ENCODE results near the gene CLIC1.

Gene CLIC1

DNA sequence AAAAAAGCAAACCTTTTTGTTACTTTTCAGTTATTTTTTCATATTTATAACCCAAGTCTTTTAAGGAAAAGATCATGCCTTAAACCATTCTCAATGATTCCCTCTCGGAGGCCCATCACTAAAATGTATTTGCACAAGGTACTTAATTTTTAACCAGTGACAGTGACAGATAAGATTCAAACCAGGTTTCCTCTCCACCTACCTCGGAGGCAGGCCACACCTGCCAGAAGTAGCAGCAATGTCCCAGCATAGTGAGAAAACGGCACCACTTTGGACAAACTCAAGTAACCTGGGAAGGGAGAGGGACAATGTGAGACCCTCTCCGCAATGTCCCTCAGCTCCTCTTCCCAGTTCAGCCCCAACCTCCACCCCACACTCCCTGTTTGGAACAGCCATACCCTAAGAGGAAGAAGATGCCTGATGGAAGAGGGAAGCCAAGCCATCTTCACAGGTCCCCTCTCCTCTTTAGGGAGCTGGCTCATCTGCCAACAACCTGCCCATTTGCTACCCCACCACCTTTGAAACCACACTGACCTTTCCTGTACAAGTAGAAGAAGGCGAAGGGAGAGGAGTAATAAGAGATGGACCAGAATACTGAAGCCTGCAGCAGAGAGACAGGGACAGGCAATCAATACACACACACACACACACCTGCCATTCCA lies 35.5 kb downstream of the CLIC1 start:
- no peak for DNase-seq

DNA sequence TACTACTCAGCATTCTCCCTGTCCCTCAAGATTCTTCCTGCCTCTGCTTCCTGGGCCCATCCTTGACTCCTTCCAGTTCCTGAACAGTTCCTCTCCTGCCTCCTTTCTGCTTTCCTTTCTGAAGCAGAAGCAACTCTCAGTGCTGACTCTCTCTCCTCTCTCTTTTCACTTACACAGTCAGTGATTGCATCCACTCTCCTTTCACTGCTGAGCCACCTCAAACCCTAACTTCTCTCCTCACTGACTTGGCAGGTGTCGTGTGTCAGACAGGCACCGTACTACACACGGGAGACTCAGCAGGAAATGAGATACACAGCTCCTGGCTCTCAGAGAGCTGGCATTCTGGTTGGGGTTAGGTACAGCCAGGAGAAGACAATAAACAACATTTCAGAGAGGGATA lies 38.8 kb downstream of the CLIC1 start:
- no peak for DNase-seq

DNA sequence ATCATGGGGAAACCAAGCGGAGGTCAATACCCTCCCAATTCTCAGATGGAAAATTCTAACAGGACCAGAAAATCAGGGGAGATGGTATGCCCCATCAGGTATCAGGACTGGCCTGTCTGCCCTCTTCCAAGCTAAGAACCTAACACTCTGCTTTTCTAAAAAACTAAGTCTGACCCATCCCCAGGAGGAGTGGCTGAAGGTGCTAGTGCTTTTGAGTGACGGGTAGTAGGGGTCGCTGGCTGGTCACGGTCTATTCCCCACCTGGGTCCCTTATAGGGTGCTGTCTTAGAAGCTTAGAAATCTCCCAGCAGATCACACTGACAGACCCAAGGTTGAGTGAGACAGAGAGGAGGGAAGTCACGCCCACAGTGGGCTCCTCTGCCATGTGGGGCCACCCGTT lies 42.8 kb downstream of the CLIC1 start:
- no peak for DNase-seq

DNA sequence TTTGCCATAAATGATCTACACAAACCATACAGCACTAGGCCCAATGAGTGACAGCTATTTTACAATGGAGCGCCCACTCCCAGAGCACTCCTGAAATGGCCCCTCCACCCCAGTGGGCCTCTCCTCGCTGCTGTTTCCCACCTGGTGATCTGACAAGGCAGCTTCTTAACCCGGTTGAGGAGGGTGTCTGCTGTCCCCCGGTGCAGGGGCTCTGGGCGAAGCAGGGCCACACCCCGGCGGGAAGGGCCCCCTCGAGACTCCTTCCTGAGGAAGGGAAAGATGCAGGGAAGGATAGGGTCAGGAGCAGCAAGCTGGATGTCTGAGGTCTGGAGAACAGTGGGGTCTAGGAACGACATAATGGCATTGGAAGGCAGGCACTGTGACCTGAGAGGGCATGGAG lies 43.4 kb downstream of the CLIC1 start:
- DNase-seq, result no peak

DNA sequence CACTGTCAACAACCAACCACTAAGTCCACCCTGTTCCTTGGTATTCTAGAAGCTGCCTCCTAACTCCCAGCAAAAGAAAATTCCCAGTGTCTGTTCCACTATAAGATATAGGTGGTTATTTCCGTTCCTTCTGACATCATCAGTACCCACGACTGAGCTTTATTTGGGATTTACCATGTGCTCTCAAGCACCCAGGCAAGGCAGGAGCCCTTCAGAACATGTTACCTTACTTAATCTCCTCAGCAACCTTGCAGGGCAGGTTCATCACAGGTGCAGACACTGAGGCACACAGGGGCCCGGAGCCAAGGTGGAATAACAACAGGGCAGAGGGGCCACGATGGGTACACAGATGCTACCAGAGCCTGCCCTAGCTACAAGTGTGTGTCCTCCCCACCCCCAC lies 44.0 kb downstream of the CLIC1 start:
- DNase-seq, result no peak

DNA sequence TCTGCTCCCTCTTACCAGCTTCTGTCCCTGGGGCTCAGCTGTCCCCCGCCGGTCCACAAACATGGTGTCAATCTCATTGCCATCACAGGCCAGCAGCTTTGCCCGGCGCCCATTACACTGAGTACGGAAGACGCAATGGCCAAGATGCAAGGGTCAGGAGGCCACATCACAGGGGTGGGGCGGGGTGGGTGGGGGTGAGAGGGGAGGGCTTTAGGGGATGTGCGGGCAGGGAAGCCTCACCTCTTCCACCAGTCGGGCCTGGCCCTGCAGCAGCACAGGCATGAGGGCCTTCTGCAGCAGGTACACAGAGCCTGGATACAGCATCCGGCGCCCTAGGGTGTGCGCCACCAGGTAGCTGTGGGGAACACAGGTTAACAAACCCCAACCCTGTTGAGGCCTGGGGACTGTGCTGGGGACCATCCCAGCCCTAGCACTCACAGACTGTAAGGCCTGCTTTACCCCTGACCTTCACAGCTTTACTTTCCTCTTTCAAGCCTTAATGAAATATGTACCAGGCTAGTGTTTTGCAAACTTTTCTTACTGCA lies 44.7 kb downstream of the CLIC1 start:
- DNase-seq, result no peak

DNA sequence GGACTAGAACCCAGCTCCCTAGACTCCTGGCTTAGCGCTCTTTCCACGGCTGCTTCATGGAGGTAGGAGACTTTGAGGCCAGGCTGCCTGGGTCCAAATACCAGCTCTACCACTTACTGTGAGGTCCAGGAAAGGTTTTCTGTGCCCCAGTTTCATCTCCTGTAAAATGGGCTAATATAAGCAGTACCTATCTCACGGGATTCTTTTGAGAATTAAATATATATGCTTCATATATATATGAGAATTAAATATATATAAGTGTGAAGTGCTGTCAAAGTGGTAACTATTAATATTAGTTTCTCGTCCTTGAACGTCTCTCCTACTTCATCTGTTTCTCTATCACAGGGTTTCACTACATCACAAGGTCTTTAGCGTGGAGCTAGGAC lies 45.3 kb downstream of the CLIC1 start:
- DNase-seq, result no peak

DNA sequence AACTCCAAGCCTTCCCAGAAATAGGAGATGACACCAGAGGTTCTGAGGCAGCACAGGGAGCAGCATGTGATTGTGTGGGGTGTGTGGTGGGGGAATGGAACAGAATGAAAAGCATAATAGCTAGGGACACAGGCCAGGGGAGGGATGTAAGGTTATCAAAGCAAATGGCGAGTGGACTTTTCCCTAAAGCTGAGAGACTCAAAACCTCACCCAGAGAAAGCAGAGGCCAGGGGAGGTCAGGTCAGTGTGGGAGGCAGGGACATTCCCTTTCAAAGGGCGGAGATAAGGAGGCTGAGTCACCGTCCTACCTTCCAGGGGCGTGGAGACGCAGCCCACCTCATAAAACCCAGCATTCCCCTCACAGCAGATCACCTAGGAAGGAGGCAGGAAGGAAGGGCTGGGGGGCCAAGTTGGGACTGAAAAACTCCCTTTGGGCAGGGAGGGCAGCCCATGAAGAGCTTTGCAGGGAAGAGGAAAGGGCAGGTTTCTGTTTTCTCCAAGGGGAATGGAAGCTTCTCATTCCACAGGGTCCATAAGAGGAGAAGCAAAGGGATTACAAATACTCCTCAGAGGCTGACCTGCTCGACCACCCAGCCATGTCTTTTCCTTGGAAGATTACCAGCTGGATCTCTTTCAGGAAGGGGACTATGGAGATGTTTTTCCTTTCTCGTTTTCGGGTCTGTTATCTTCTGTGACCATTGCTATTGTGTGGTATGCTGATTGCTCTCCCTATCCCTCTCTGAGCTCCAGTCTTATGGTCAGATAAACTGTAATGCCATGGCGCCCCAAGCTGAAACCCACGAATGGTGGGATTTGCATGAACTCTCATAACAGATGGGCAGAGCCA lies 45.9 kb downstream of the CLIC1 start:
- DNase-seq, result no peak

DNA sequence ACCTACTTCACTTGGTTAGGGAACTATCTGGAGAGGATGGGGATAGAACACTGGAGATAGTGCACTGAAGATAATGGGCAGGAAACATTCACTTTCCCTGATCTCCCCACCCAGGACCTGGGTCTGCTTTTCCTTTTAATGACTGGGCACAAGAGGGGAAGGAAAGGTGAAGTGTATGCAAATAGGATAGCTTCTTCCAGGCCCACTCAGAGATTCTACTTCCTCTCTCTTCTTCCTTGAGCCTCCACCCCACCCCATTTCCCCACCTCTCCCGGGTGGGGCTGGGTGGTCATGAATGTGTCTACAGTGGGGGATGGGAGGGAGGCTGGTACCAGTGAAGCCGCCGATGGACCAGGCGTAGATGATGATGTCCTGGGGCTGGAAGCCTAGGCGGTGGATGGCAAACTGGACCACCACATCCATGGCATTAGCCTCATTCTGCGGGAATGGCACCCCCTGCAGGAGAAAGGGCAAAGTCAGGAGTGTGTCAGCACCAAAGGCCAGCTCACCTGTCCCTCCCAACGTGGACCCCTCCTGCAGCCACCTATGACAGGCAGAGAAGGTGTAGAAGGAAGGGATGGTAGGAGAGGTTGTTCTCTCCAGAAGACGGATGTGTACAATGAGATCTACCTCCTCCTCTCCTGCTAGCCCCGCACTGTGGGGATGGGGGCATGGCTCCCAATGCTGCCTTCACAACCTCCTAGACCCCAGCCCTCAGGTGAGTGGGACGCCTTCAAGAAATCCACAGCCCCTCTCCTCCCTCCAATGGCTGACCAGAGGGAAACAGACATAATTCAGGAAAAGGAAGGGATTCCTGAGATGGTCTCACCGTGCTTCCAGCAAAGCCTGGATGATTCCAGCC lies 46.9 kb downstream of the CLIC1 start:
- DNase-seq, result no peak

DNA sequence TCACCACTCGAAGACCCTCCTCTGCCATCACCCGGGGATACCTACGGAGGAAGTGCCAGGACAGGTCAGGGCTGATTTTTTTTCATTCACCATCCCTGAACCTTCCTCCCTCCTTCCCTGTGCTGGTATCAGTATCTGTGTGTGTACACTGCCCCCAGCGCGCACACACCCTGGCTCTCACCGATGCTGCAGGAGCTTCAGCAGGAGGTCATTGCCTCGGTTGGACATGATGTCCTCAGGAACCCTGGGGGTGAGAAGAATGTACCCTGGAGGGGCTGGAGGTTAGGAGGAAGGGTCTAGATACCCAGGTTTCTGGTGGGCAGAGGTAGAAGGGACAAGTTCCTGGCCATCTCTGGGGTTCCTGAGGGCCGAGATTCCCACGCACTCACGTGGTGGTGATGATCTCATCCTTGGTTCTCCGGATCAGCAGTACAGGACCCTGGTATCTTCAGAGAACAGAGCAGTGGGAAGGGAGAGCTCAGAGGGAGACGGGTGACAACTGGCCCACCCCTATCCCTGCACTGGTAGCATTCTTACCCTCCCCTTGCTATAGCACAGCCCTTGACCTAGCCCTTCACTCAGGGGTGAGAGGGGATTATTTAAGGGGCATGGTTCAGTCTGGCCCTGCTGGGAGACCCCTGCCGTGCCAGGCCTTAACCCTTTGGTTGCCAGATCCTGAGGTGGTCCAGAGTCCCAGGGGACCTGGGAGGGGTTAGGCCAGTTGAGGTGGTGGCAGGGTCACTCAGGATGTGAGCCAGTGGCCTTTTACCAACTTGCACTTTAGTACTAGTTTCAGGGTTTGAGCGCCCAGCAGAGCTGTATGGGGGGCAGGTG lies 48.3 kb downstream of the CLIC1 start:
- DNase-seq, result no peak

DNA sequence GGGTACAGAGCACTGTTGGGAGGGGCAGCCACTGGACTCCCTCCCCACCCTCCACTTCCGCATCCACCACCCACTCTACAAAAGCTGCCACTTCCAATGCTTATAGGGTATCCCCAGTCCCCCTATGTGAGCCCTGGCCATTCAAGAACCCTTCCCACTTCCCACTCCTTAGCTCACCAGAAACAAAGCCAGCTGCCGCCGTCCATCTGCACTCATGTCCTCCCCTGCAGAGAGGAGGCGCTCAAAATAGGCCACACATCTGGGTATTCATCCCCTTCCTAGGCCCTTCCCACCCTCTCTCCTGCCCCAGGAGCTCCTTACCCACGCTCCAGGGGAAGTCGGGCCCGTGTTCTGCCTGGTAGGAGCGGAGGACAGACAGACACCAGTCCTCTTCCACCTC lies 49.0 kb downstream of the CLIC1 start:
- DNase-seq, result no peak

DNA sequence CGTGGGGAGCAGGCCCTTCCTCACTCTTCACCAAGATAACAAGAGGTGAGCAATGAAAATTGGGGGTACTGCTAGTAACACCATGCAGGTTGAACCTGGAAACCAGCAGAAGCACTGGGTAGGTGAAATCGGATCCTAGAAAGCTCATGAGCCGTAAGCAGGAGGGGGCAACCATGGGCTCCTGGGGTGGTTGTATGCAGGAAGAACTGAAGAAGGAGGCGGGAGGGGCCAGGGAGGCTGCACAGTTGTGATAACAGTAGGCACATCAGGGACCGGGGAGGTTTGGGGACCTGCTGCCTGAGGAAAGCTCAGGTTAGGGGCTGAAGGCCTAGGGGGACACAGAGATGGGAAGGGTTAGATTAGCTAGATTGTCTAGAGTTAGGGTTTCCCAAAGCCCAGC lies 49.8 kb downstream of the CLIC1 start:
- no peak for DNase-seq

DNA sequence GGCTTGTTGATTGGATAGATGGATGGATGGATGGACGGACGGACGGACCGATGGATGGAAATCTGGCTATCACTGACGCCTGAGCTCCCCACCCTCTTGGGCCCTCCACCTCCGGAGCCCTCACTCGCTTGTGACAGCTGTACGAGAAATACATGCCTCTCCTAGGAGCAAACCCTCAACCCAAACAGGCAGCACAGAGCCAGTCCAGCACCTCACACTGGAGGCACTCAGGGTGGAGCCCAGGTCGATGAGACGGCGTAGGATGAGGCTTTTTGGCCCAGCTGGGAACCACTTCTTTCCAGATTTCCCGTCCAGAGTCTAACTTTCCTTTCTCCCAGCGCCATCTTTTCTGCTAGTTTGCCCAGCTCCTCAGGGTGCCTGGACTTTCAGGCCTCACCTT lies 52.7 kb downstream of the CLIC1 start:
- no peak for DNase-seq

DNA sequence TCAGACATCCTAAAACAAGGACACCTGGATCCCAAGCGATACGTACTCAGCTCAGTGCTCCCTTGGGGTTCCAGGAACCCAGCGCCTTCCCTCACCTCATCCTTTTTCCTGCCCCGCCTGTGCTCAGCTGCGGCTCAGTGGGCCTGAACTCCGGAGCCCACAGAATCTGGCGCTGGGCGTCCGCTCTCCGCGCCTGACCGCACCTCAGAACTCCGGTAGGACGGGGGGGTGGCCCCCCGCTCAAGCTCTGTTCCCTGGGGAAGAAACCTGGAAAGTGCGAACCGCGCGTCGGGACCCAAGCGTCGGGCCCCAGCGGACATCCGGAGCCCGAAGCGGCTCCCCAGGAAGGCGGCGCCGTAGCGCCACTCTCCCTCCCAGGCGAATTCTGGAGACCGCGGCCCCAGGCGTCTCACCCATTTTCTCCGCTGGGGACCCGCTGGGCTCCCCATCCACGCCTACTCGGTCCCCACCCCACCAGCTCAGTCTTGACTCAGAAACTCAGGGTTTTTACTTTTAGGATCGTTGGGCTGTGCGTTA lies 55.1 kb downstream of the CLIC1 start:
- DNase-seq, result peak; percentile 40

Measured in femur (tissue), 1 donor.